ENCODE measurements around the gene GPR34.
"Not testable (repeated sequence)": the region's sequence is repeated elsewhere in the genome, so short reads cannot be mapped to it uniquely, and the experiment has no call there.

The GPR34 gene

DNA sequence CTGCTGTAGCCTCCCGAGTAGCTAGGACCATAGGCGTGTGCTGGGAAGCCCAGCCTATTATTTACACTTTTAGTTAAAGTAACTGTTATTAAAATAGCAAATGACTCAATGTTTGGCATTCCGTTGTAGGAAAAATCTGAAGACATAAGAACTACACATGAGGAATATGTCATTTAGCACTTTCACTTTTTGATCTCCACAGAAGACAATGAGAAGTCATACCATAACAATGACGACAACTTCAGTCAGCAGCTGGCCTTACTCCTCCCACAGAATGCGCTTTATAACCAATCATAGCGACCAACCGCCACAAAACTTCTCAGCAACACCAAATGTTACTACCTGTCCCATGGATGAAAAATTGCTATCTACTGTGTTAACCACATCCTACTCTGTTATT lies 6.7 kb downstream of the GPR34 start:
- DNase-seq (ENCODE audit: low read depth) = no peak

DNA sequence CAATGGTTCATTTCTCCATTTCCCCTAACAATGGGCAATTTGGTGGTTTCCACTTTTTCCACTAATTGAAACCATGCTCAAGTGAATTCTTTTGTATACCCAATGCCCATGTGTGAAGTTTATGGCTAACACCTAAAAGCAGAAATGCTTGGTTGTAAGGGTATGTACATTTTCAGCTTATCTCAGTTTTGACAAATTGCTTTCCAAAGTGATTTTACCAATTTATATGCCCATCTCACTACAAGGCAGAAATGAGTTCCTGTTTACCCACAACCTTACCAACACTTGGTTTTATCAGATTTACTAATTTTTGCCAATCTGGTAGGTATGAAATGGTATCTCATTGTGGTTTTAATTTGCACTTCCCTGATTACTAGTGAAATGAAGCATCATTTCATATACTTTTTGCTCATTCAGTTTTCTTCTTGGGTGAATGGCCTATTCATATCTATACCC lies 14.8 kb downstream of the GPR34 start:
- no peak for DNase-seq (ENCODE audit: low read depth)

DNA sequence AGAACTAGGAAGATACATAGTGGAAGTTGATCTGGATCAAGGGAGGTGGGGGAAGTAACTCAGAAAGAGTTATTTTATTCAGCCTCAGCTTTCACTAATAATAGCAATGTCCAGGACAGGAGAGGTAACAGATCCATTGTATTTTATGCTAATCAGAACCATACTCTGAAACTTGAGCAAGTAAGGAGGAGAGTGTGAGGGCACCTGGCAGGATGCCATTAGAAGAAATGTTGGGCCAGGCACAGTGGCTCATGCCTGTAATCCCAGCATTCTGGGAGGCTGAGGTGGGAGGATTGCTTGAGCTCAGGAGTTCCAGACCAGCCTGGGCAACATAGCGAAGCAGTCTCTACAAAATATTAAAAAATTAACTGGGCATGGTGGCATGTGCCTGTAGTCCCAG lies 16.3 kb downstream of the GPR34 start:
- DNase-seq (ENCODE audit: low read depth) = no peak

DNA sequence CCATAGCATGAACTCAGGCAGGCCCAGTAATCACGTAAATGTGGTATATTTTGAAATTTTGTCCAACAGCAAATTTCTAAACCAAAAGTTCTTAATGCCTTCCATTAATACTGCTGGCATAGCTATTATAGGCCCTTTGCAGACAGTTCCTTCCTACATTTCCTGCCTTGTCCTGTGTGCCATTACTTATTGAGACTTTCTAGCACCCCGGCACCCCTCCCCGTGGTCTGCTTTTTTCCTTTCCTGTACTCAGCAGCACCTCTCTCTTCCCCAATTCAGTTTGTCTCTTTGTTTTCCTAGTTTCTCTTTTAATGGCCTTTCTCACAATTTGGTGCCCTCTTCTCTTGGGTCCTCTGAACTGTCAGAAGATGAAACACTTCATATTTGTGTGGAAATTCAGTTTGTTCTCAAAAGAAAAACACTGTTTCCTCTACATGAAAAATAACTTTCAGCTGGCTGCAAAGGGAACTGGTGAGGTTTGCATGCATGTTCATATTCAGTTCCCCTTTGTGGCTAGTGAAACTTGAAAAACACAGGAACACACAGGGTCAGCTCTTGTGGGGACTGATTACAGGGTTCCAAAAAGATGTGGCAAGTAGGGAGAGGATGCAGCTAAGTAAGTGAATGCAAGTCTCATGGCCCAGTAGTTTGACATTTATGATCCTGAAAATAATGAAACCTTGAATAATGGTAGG lies 17.1 kb downstream of the GPR34 start:
- no peak for DNase-seq (ENCODE audit: low read depth)

DNA sequence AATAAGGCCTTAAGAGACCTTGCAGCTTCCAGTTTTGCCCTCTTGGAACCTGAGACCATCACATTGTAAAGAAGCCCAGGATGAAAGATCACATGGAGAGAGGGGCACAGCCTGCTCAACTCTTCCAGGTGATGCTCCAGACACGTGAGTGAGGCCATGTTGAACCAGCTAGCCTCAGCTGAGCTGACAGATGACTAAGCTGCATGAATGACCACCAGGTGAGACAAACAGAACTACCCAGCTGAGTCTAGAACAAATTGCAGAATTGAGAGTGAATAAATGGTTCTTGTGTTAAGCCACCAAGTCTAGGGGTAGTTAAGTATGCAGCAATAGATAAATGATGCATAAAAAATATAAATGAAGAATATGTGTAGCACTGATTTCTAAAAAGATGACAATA lies 18.4 kb downstream of the GPR34 start:
- DNase-seq (ENCODE audit: low read depth) = no peak

DNA sequence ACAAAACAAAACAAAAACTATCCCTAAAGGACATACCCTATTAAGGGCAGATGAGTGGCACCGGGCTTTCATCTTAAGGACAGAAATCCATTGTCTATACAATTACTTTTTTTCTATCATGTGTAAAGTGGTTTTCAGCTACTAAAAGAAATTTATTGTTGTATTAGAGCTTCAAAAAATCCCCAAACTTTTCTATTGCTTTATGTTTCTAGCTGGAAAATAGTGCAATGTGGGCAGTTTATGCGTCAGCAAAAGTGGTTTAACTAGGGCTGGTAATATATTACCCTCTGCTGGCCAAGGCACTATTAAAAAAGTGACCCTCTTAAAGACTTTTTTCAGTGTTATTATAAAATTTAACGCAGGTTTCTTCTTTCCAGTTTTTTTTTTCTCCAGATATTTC lies 19.7 kb downstream of the GPR34 start:
- no peak for DNase-seq (ENCODE audit: low read depth)

DNA sequence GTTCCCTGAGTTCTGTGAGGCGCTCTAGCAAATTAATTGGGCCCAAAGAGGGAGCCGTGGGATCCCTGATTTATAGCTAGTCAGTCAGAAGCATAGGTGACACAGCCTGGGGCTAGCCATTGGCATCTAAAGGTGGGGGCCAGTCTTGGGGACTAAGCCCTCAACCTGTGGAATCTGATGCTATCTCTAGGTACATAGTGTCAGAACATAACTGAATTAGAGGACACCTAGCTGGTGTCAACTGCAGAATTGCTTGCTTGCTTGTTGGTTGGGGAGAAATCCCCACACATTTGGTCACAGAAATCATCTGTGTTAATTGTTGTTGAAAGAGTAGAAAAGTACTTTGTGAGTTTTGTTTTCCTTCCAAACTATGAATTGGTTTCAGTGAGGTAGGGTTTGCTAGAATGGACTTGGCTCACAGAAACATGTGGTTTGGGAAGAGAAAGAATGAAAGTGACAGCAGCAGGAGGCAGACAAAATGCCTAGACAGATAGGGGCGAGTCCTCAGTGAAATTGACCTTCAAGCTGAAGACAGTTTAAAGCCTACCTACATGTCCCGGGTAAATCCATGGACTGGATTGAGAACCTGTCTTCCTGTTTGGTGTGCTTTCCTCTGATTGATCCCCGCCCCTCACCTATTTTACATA lies 22.4 kb downstream of the GPR34 start:
- DNase-seq (ENCODE audit: low read depth) = no peak

DNA sequence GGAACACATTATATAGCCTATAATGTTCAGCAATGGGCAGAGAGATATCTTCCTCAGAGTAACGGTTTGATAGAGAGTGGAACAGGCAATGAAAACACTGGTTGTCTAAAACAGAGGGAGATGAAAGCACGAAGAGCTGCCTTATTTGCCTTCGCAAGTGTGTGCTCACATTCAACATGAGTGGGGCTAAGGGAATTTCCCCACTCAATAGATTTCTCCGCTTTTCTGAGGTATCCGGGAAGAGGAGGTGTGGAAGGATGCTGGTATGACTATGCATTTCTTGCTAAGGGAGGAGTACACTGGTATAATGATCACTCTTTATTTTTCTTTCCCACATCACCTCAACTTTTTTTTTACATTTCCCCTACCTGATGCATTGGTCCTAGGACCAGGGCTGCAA lies 27.4 kb downstream of the GPR34 start:
- no peak for DNase-seq (ENCODE audit: low read depth)

DNA sequence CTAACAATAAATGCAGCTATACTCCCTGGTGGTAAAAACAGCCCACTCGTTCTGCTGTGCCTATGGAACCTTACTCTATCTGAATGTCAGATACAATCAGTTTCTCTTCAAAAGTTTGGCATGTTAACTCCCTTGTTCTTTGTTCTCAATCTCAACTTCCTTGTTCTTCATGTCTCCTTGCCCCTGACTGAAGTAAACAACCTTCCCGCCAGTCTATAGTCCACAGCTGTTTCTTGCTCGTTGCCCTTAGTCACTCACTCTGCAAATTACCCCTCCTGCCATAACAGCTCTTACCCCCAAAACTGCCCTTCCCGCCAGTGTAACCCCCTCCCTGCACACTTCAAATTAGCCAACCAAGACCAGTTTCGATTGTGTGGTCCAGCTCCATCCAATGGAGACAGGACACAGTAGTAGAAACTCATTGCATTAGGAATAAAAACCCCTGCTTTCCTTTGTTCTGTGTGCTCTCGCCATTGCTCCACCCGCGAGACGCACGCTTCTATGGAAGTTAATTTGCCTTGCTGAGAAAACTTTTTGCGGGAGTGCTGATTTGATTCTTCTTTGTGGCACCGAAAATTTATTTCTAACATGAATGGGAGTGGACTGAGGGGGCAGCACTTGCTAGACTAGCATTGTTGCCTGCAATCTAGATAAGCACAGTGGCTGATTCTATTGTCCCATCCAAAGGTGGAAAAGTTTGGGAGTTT lies 28.1 kb downstream of the GPR34 start:
- no peak for DNase-seq (ENCODE audit: low read depth)

DNA sequence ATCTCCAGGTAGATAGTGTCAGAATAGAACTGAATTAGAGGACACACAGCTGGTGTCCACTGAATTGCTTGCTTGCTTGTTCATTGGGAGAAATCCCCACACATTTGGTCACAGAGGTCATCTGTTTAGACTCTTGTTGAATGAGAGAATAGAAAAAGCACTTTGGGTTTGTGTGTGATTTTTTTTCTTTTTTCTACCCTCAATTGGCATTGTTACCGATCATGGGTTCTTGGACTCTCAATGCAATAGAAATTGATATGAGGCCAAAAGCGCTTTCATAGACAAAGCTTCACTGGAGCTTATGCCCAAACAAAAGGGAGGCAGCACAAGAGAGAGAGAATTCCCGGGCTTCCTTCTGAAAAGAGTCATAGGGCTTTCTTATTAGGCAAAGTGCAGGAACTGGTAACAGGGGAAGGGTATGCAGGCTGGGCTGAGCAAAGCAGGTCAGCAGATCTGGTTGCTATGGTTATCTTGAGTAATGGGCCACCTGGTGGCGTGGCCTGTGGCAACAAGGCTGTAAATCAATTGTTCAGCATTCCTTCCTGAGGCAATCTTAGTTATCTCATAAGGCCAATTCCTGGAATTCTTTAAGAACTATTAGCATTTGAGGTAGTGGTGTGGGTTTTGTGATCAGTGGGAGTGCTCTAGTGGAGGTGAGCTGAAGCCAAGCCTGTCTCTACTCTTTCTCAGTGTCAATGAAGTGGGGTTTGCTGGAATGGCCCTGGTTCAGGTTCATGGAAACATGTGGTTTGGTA lies 29.9 kb downstream of the GPR34 start:
- DNase-seq (ENCODE audit: low read depth) = no peak

DNA sequence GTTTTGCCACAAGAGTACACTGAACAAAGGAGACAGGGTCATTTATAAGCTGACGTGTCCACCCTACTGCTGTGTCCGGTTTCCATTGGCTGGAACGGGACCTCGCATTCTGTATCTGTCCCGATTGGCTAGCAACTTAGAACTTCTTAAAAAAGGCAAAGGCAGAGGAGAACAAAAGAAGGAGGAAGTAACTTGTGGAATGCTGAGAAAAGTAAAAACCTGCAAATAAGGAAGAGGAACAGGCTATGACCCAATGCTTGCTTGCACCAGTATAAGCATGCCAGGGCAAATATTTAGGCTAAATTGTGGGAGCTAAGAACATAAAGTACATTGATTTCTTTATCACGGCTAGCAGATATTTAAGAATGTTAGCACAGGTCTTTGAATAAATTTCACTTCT lies 30.8 kb downstream of the GPR34 start:
- DNase-seq (ENCODE audit: low read depth) = not testable (repeated sequence)

DNA sequence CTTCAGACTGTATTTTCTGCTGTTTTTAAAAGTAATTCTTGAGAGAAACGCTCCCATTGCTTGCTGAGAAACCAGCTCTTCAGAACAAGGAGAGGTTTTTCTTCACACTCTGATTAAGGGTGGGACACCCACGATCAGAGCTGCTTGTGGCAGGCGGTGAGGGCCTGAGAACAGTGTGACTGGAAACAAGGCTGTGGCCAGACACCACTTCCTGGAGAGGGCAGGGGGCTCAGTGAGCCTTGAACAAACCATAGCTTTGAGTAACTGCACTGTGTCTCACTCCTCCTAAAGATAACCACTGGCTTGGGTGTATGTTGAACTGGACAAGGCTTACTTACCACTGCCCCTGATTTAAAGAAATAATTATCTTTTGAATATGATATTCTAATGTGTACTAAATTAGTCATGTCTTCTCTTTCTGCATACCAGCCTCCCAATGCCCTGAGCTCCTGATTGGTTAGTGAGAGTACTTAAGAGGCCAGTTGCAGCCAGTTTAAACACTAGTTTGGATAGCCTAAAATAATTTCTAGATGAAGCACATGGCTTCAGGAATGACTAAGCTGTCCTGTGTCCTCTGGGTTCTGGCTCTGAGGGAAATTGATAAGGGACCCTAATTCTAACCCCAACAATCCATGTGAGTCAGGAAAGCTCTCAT lies 31.5 kb downstream of the GPR34 start:
- DNase-seq (ENCODE audit: low read depth) = no peak

DNA sequence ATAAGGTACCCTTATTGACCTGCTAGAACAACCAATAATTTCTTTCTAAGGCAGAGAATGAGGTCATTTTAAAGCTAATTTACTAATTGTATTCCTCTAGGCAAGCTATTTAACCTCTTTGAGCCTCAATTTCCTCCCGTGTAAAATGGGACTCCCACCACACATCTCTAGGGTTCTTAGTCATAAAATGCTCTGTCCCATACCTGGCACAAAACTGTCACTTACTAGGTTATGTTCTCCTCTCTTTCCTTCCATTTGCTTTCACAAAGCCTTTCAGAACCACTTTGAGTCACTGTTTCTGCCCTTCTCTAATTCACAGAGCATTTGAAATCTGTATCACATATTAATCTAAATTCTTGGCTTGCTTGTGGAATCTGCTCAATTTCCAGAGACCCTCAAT lies 32.8 kb downstream of the GPR34 start:
- DNase-seq (ENCODE audit: low read depth) = no peak

DNA sequence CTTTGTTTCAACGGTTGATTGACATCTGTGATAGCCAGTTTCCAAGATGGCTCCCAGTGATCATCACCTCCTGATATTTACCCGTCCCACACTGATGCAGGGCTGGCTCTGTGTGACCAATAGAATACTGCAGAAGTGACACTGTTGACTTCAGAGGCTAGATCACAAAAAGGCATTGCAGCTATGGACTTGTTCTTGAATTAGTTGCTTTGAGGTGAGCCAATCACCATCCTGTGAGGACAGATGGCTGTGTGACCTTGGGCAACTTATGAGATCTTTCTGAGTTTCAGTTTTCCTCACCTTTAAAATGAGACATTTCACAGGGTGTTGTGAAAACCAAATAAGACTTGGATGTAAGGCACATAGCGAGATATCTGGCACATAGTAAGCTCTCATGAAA lies 33.4 kb downstream of the GPR34 start:
- DNase-seq (ENCODE audit: low read depth) = no peak

DNA sequence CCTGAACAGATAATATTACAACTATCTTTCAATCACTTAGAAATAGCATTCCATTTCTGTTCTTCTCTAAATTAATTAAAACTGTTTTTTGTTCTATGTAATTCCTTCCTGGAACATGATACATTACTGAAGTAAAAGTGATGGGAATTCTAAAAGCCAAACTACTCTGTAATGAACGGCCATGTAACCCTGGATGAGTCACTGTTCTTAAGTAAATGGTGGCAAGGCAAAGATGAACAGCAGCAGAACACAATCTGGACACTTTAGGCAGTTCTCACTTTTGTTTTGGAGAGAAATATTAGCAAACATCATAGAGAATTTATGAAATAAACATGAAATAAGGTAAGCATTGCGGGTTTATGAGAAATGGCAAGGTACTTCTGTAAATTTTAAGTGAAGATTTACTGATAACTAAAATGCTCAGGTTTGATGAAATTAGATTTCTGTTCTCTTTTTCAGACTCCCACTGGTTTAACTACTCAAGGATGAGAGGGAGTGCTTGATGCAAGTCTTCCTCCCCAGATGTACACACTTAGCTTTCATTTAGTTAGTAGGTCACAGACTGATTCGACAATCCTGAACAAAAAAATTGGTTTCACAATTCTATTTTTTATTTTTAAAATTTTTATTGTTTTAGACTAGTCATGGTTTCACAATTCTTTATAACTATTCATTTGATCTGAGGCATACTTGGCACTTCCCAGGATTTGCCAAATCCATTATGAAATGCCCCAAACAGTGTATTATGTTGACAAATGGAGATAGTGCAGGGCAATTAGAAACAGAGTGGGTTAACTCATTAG lies 34.2 kb downstream of the GPR34 start:
- DNase-seq (ENCODE audit: low read depth) = no peak

DNA sequence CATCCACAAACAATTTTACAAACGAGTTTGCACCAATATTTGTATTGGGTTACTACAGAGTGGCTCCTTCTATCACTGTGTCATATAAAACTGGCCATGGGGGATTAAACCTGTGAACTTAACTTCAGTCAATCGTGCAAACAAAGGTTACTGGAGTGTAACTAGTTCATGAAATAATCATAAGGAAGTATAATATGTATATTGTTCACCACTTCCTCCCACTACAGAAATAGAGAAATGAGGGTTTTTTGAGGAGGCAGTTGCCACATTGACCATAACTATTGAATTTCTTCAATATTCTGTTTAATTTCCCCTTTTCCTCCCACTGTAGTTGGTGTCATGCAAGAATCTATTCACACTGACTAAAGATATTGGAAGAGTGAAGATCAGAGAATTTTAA lies 35.1 kb downstream of the GPR34 start, which contains the start of gene GPR82:
Gene GPR82, plus strand, starts transcription at position 356 of the 400 bp plus-strand sequence. CDS start 2,846 bp downstream, outside the sequence.
- no peak for DNase-seq (ENCODE audit: low read depth)

DNA sequence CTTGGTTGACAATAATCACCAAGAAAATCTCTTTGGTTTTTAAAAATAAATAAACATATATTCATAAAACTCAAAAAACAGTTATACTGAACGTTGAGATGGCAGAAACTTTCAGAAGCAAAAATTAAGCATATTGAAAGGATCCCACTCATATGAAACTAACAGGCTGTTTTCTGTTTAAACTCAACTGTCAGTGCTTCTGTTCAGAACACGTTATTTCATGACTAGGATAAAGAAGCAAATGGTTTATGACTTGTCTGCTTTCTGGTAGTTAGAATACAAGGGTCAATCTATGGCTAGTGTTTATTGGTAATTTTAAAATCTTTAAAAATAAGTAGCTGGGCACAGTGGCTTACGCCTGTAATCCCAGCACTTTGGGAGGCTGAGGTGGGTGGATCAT lies 39.4 kb downstream of the GPR34 start:
- no peak for DNase-seq (ENCODE audit: low read depth)

DNA sequence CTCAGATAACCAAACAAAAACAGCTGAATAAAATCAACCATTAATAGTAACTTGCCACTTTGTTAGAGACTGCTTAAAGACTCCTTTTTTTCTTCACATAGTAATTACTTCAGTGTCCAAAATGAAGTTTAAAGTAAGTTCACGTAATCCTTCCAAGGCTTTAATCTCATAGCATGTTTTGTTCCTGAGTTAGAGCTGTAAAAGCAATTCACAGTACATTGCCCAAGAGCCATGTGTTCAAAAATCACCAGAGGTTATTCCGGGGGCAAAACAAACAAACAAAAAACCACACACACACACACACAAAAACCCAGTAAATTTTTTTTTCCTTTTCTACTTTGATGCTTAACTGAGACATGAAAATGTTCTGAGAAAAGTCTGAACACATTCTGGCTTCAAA lies 41.3 kb downstream of the GPR34 start:
- DNase-seq (ENCODE audit: low read depth) = no peak

DNA sequence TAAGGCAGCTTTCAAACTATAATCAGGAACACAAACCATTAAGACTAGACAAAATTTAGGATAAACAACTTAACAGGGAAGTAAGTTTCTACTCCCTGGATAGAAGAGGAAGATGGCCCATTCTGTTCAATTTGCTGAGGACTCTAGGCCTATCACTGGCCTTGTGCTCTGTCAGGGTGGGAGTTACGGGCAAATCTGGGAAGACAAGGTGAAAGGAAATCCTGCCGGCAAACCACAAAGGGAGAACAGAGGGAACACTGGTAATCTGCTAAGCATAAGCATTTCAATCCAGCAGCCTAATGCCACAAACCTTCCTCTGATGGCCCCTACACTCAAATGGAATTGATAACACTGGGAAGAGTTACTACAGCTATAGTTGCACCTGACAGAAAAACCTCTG lies 43.5 kb downstream of the GPR34 start:
- DNase-seq (ENCODE audit: low read depth) = no peak

DNA sequence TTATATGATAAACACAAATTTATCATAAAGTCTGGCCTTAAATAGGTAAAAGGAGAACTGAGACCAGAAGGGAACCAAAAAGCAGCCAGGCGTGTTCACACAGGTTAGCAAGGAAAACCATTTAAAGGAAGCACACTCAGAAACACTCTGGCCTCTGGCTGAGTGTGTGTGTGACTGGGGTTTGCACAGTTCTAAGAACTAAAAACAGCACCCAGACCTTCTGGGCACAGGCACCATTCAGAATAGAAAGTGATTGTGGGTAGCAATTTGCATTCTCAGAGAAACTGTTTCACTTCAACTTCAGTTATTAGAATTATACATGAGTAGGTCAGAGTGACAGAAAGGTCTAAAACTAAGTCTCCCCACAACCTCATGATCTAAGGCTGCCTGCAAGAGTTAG lies 45.2 kb downstream of the GPR34 start:
- DNase-seq (ENCODE audit: low read depth) = no peak

DNA sequence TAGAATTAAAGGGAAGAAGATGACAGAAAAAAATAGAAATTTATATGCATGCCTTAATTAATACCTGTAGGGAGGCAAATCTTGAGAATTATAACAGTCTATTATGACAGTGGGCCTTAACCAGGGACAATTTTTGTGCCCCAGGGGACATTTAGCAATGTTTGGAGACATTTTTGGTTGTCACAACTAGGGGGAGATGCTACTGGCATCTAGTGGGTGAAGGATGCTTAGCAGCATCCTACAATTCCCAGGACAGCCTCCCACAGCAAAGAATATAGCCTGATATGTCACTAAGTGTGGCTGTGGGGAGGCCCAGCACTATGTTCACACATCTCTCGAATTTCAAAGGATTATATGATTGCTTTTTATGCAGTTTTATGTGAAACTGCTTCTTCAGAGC lies 45.8 kb downstream of the GPR34 start:
- DNase-seq (ENCODE audit: low read depth) = no peak
